Hepatocyte (in vitro differentiated cells): Measurements from ENCODE around the gene CCDC196. TPM values are rescaled to one million over a fixed set of nuclear protein-coding genes. Genes with fewer than 3 reads are reported as not detected.
"Not testable (repeated sequence)": the region's sequence is repeated elsewhere in the genome, so short reads cannot be mapped to it uniquely, and the experiment has no call there.

Source experiments
- DNase-seq: peaks from one replicate; pipeline ENCODE4 v3.0.0-alpha.2; 2016; ENCODE audit warnings: low spot score
- H2AFZ ChIP-seq: fragments of 200-600 bp; sonication (generic); 2 replicates; pipeline ENCODE4 v1.6.0; 2016; ENCODE audit warnings: antibody characterized with exemption, mild to moderate bottlenecking
- H3K27ac ChIP-seq: fragments of 200-600 bp; sonication (generic); 2 replicates; pipeline ENCODE4 v1.5.1; 2016; ENCODE audit warnings: mild to moderate bottlenecking
- H3K27me3 ChIP-seq: fragments of 200-600 bp; sonication (generic); 2 replicates; pipeline ENCODE4 v1.6.1; 2016
- H3K36me3 ChIP-seq: fragments of 200-600 bp; sonication (generic); replicated peaks from 2 replicates; pipeline ENCODE4 v1.5.1; 2016; ENCODE audit warnings: low read depth; ENCODE audit not compliant: insufficient read depth
- H3K4me1 ChIP-seq: fragments of 200-600 bp; sonication (generic); 2 replicates; pipeline ENCODE4 v1.5.1; 2016; ENCODE audit warnings: mild to moderate bottlenecking, moderate library complexity; ENCODE audit not compliant: insufficient read depth
- H3K4me2 ChIP-seq: fragments of 200-600 bp; sonication (generic); 2 replicates; pipeline ENCODE4 v1.6.0; 2016
- H3K4me3 ChIP-seq: fragments of 200-600 bp; sonication (generic); 2 replicates; pipeline ENCODE4 v1.5.1; 2016; ENCODE audit warnings: mild to moderate bottlenecking
- H3K79me2 ChIP-seq: fragments of 200-600 bp; sonication (generic); 2 replicates; pipeline ENCODE4 v1.6.0; 2017; ENCODE audit warnings: mild to moderate bottlenecking
- H3K9me2 ChIP-seq: fragments of 200-600 bp; sonication (generic); replicated peaks from 2 replicates; pipeline ENCODE4 v1.6.0; 2017; ENCODE audit warnings: mild to moderate bottlenecking; ENCODE audit not compliant: insufficient read depth
- H3K9me3 ChIP-seq: fragments of 200-600 bp; sonication (generic); 2 replicates; pipeline ENCODE4 v1.5.1; 2016; ENCODE audit warnings: low read depth, mild to moderate bottlenecking
- H4K20me1 ChIP-seq: fragments of 200-600 bp; sonication (generic); 2 replicates; pipeline ENCODE4 v1.6.0; 2016; ENCODE audit warnings: mild to moderate bottlenecking; ENCODE audit not compliant: insufficient read depth, poor library complexity, severe bottlenecking
- EZH2 ChIP-seq: fragments of 200-600 bp; sonication (generic); IDR thresholded peaks from 2 replicates; pipeline ENCODE4 v1.6.1; 2016; ENCODE audit warnings: antibody characterized with exemption, mild to moderate bottlenecking, borderline replicate concordance
- EZH2phosphoT487 ChIP-seq: fragments of 200-600 bp; sonication (generic); IDR thresholded peaks from one replicate; pipeline ENCODE4 v1.6.1; 2018; ENCODE audit warnings: antibody characterized with exemption, mild to moderate bottlenecking, low read depth, moderate library complexity; ENCODE audit not compliant: unreplicated experiment, severe bottlenecking
- WGBS: methylation state at CpG from one replicate; pipeline ENCODE4 v1.1.6; 2016; ENCODE audit warnings: low lambda C conversion rate; ENCODE audit errors: missing lambda C conversion rate; 5-methylcytosine and 5-hydroxymethylcytosine counted together
- polyA plus RNA-seq: library from polyadenylated mRNA; unstranded; fragments of >200 nt; fragmentation: Nextera tagmentation; extraction: Ambion mirVana; gene quantifications from 2 replicates; pipeline ENCODE4 v1.2.1, GENCODE V29; 2016
- total RNA-seq: library from RNA; depleted of rRNA; stranded (reverse); fragments of >200 nt; gene quantifications from 2 replicates; pipeline ENCODE4 v1.2.3, GENCODE V29; 2014
- TF ChIP-seq, protein P1 (sequence below): fragments of 200-600 bp; sonication (generic); IDR thresholded peaks from 2 replicates; pipeline ENCODE4 v1.5.1; 2016; ENCODE audit warnings: antibody characterized with exemption, mild to moderate bottlenecking; ENCODE audit not compliant: poor library complexity

The CCDC196 gene
- total and polyA plus RNA-seq, 2 experiments from 2014 or later, result not detected

DNA sequence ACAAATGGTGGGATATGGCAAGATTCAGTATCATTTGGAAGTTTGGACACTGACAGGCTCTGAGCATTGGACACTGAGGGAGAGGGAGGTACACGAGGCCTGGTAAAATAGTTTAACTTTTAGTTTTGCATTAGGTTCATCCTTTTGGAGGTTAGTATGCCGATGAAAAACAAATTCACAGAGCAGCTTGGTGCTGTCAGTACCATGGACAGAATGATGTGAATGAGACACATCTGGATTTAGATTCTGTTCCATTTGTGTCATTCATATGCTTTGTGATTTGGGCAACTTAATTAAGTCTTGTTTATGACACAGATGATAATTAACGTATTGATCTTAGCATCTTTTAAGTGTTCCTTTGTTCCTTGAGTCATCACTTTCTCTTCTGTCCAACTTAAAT, 55.5 kb downstream of the CCDC196 start:
- no peaks in the 10 kb centered on the region for H3K27me3 ChIP-seq
- no peak overlapping the region for H3K4me2 ChIP-seq
- no peaks in the 10 kb centered on the region for H3K4me1 ChIP-seq
- TF ChIP-seq, protein P1, sequence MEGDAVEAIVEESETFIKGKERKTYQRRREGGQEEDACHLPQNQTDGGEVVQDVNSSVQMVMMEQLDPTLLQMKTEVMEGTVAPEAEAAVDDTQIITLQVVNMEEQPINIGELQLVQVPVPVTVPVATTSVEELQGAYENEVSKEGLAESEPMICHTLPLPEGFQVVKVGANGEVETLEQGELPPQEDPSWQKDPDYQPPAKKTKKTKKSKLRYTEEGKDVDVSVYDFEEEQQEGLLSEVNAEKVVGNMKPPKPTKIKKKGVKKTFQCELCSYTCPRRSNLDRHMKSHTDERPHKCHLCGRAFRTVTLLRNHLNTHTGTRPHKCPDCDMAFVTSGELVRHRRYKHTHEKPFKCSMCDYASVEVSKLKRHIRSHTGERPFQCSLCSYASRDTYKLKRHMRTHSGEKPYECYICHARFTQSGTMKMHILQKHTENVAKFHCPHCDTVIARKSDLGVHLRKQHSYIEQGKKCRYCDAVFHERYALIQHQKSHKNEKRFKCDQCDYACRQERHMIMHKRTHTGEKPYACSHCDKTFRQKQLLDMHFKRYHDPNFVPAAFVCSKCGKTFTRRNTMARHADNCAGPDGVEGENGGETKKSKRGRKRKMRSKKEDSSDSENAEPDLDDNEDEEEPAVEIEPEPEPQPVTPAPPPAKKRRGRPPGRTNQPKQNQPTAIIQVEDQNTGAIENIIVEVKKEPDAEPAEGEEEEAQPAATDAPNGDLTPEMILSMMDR, result no peak
- TF ChIP-seq EZH2 (no peak), EZH2phosphoT487 (no peak)
- no peak for DNase-seq
- no peak overlapping the region for H2AFZ ChIP-seq
- no peak overlapping the region for H3K27ac ChIP-seq
- peaks cover 31% of the 10 kb centered on the region for H3K79me2 ChIP-seq
- H4K20me1 ChIP-seq, result no peaks in the 10 kb centered on the region
- no peak overlapping the region for H3K4me3 ChIP-seq
- H3K36me3 ChIP-seq, result no peaks in the 10 kb centered on the region
- WGBS, result 93% methylated on average over 3 of the region's 3 CpGs
- no peaks in the 10 kb centered on the region for H3K9me2 ChIP-seq
- no peaks in the 10 kb centered on the region for H3K9me3 ChIP-seq

DNA sequence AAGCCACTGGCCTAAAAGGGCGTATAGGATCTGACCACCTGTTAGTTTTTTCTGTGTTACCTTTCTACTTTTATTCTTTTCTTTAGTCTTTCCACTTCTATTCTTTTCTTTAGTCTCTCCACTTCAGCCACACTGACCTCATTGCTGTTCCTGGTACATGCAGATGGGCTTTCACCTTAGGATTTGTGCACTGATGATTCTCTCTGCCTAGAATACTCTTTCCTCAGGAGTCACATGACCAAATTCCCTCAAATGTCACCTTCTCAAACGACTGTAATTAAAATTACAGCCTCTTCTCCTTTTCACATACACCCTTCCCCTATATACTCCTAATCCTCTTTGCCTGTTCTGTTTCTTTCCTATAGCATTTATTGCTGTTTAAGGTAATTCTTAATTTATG, 57.8 kb downstream of the CCDC196 start:
- Histone ChIP-seq H3K4me2 (no peak overlapping the region), H3K27ac (no peak overlapping the region), H3K36me3 (no peaks in the 10 kb centered on the region), H3K4me3 (no peak overlapping the region), H3K9me3 (no peaks in the 10 kb centered on the region), H3K79me2 (peaks cover 21% of the 10 kb centered on the region), H4K20me1 (no peaks in the 10 kb centered on the region), H3K9me2 (no peaks in the 10 kb centered on the region), H2AFZ (no peak overlapping the region), H3K4me1 (no peaks in the 10 kb centered on the region), H3K27me3 (no peaks in the 10 kb centered on the region)
- no peak for TF ChIP-seq EZH2phosphoT487
- TF ChIP-seq, protein P1, result no peak
- TF ChIP-seq EZH2, result no peak
- DNase-seq, result no peak
- 78% methylated on average over 2 of the region's 2 CpGs for WGBS

DNA sequence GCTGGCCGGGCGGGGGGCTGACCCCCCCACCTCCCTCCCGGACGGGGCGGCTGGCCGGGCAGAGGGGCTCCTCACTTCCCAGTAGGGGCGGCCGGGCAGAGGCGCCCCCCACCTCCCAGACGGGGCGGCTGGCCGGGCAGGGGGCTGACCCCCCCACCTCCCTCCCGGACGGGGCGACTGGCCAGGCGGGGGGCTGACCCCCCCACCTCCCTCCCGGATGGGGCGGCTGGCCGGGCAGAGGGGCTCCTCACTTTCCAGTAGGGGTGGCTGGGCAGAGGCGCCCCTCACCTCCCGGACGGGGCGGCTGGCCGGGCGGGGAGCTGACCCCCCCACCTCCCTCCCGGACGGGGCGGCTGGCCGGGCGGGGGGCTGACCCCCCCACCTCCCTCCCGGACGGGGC, 59.0 kb downstream of the CCDC196 start:
- H3K4me2 ChIP-seq, H3K4me1 ChIP-seq, H4K20me1 ChIP-seq, H3K9me2 ChIP-seq, H3K9me3 ChIP-seq, H3K27ac ChIP-seq, DNase-seq, H2AFZ ChIP-seq, H3K36me3 ChIP-seq, H3K4me3 ChIP-seq, H3K27me3 ChIP-seq: not testable (repeated sequence)
- peaks cover 18% of the 10 kb centered on the region for H3K79me2 ChIP-seq
- WGBS, result no CpG with 5 or more reads among the region's 32 CpGs

DNA sequence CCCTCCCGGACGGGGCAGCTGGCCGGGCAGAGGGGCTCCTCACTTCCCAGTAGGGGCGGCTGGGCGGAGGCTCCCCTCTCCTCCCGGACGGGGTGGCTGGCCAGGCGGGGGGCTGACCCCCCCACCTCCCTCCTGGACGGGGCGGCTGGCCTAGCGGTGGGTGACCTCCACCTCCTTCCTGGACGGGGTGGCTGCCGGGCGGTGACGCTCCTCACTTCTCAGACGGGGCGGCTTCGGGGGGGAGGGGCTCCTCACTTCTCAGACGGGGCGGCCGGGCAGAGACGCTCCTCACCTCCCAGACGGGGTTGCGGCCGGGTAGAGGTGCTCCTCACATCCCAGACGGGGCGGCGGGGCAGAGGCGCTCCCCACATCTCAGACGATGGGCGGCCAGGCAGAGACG, 59.6 kb downstream of the CCDC196 start:
- not testable (repeated sequence) for H3K36me3 ChIP-seq, H3K9me2 ChIP-seq, H3K4me1 ChIP-seq, H2AFZ ChIP-seq, H4K20me1 ChIP-seq, H3K27me3 ChIP-seq, DNase-seq, H3K4me3 ChIP-seq, H3K27ac ChIP-seq, H3K4me2 ChIP-seq, H3K9me3 ChIP-seq
- peaks cover 13% of the 10 kb centered on the region for H3K79me2 ChIP-seq
- WGBS, result 100% methylated on average over 3 of the region's 32 CpGs

Other genes with a start within 250 kb of the CCDC196 start
- 9.3 and 15.4 TPM in 2 replicates for gene GPHN, start 21.8 kb downstream of the CCDC196 start, total RNA-seq
- gene GPHN, start 21.8 kb downstream of the CCDC196 start, polyA plus RNA-seq, result 10.7 and 14.8 TPM in 2 replicates